Stomach (tissue), 9 donors: ENCODE data around the gene YPEL1. TPM values are rescaled to one million over a fixed set of nuclear protein-coding genes. Genes with fewer than 3 reads are reported as not detected.

Experiments used
- DNase-seq, 2 donors: peaks; one replicate each; pipeline versions ENCODE4 v3.0.0 to v3.0.0-alpha.2; 2013 to 2019
- H3K27ac ChIP-seq, 5 donors: fragments of 200-600 bp in 4 of 5; sonication (generic) in 4 of 5; one replicate each; pipeline ENCODE4 v1.5.1; 2013 to 2019; ENCODE audit warnings: mild to moderate bottlenecking in 1 of 5, moderate library complexity in 1 of 5
- H3K27me3 ChIP-seq, 3 donors: fragments of 200-600 bp; sonication (generic); one replicate each; pipeline ENCODE4 v1.5.1; 2017 to 2019; ENCODE audit warnings: mixed run types in 1 of 3
- H3K36me3 ChIP-seq, 4 donors: fragments of 200-600 bp; sonication (generic); 1 replicate in 3 of 4; 2 replicates in 1 of 4; pipeline ENCODE4 v1.5.1; 2016 to 2019
- H3K4me1 ChIP-seq, 4 donors: fragments of 200-600 bp; sonication (generic); one replicate each; pipeline ENCODE4 v1.5.1; 2016 to 2019
- H3K4me3 ChIP-seq, 4 donors: fragments of 200-600 bp; sonication (generic) in 3 of 4; one replicate each; pipeline ENCODE4 v1.5.1; 2016 to 2019; ENCODE audit warnings: mild to moderate bottlenecking in 1 of 4
- H3K9me3 ChIP-seq, 4 donors: fragments of 200-600 bp; sonication (generic); one replicate each; pipeline ENCODE4 v1.5.1; 2016 to 2019
- EP300 ChIP-seq: sonication (generic); formaldehyde crosslinking; IDR thresholded peaks from one replicate; pipeline ENCODE4 v1.6.1; 2017; ENCODE audit warnings: antibody characterized with exemption
- POLR2A ChIP-seq, 4 donors: fragments of 450-650 bp; IDR thresholded peaks; one replicate each; pipeline ENCODE4 v1.6.1; 2016; ENCODE audit warnings: antibody characterized with exemption in 4 of 4, control low read depth in 2 of 4, mild to moderate bottlenecking in 1 of 4, moderate library complexity in 1 of 4
- POLR2AphosphoS5 ChIP-seq, 3 donors: sonication (generic); formaldehyde crosslinking; IDR thresholded peaks; one replicate each; pipeline ENCODE4 v1.6.1; 2016; ENCODE audit warnings: antibody characterized with exemption in 3 of 3
- WGBS, 5 donors: extraction: QIAGEN DNeasy Blood & Tissue Kit in 3 of 5; methylation state at CpG; one replicate each; pipeline versions ENCODE4 v1.1.5 to v1.1.7; 2013 to 2018; 5-methylcytosine and 5-hydroxymethylcytosine counted together
- intact Hi-C: fragments of 100-400 bp; cut with DNase I; formaldehyde crosslinking; loops from one replicate; pipeline ENCODE4 v1.15.1; 2023; ENCODE audit warnings: low total_unique reads
- polyA plus RNA-seq, 3 donors: library from polyadenylated mRNA; stranded (reverse); fragments of 200-250 nt; gene quantifications; one replicate each; pipeline ENCODE4 v1.2.3, GENCODE V29; 2013
- total RNA-seq, 5 donors: library from RNA; depleted of rRNA; stranded (reverse); fragments of >200 nt; gene quantifications; one replicate each; pipeline versions ENCODE4 v1.1.0 to v1.2.3, GENCODE V29; 2014 to 2016
- TF ChIP-seq, protein P1 (sequence below), 7 experiments: fragments of 450-650 bp in 4 of 7; fragments of 200-600 bp in 3 of 7; sonication (generic) in 3 of 7; IDR thresholded peaks; one replicate each; pipeline ENCODE4 v1.5.1; 2016 to 2019; ENCODE audit warnings: antibody characterized with exemption in 7 of 7, control low read depth in 2 of 7, mild to moderate bottlenecking in 1 of 7
- donor health status: healthy with polysubstance abuse.
- donor health status: Bipolar disorder and iron deficiency.
- donor health status: healthy.

The YPEL1 gene
- total and polyA plus RNA-seq, 8 donors: 0.58 to 22.2 (median 4.4) TPM

DNA sequence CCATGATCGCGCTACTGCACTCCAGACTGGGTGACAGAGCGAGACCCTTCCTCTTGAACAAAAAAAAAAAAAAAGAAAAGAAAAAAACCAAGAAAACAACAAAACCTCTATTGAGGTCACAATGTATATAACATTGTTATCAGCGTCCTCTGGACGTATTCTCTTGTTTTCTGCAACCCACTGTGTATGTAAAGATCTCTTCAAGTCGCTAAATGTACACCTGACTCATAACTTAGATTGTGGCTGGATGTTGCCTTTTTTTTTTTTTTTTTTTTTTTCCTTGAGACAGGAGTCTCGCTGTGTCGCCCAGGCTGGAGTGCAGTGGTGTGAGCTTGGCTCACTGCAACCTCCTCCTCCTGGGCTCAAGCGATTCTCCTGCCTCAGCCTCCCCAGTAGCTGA, 1.4 kb upstream of the YPEL1 start:
- H3K4me1 ChIP-seq: peaks cover 16 to 24% (median 19%) of the 10 kb centered on the region in 4 donors
- WGBS, 5 donors: 72 to 77% (median 74%) methylated on average over 7 to 9 of the region's 9 CpGs

DNA sequence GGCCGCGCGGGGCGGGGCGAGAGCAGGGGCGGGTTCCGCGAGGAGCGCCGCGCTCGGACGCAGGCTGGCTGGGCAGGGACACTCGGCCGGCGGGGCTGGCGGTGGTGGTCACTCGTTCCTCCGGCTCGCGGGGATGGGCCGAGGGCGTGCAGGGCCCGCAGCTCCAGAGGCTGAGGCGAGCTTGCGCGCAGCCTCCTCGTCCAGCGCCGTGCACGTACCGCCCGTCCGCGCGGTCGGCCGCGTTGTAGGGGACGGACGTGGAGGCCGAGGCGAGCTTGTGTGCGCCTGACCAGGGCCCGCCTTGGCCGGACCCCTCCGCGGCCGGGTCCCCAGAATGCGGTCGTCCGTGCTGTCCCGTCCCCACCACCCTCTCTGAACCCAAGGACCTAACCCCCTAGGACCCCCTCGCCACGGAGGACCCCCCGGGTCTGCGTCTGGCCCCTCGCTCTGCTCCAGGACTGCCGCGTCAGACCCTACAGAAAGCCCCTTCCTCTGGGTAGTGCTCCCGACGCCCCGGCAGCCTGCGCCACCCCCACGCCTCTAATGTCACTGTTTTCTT, 569 bp upstream of the YPEL1 start:
- peak overlapping the region; percentile 50 to 87 (median 77) for H3K27ac ChIP-seq
- TF ChIP-seq, protein P1, sequence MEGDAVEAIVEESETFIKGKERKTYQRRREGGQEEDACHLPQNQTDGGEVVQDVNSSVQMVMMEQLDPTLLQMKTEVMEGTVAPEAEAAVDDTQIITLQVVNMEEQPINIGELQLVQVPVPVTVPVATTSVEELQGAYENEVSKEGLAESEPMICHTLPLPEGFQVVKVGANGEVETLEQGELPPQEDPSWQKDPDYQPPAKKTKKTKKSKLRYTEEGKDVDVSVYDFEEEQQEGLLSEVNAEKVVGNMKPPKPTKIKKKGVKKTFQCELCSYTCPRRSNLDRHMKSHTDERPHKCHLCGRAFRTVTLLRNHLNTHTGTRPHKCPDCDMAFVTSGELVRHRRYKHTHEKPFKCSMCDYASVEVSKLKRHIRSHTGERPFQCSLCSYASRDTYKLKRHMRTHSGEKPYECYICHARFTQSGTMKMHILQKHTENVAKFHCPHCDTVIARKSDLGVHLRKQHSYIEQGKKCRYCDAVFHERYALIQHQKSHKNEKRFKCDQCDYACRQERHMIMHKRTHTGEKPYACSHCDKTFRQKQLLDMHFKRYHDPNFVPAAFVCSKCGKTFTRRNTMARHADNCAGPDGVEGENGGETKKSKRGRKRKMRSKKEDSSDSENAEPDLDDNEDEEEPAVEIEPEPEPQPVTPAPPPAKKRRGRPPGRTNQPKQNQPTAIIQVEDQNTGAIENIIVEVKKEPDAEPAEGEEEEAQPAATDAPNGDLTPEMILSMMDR (IDR thresholded peaks at IDR 0.05): no peak
- TF ChIP-seq POLR2AphosphoS5 (IDR thresholded peaks at IDR 0.05): peak in 1 of 3 donors; percentile 51
- H3K36me3 ChIP-seq: no peaks in the 10 kb centered on the region
- H3K4me3 ChIP-seq: peak overlapping the region; percentile 54 to 77 (median 66)
- no peak for DNase-seq
- intact Hi-C loops: no loop called here
- H3K4me1 ChIP-seq: peaks cover 16 to 24% (median 19%) of the 10 kb centered on the region in 4 donors
- no peaks in the 10 kb centered on the region for H3K27me3 ChIP-seq
- no peaks in the 10 kb centered on the region for H3K9me3 ChIP-seq
- WGBS, 5 donors: 7 to 13% (median 9%) methylated on average over 53 to 64 of the region's 65 CpGs

More for the DNA sequence above, 1.4 kb upstream of the YPEL1 start:
- Histone ChIP-seq H3K27me3 (no peaks in the 10 kb centered on the region), H3K9me3 (no peaks in the 10 kb centered on the region), H3K36me3 (no peaks in the 10 kb centered on the region), H3K4me3 (no peak overlapping the region), H3K27ac (no peak overlapping the region)
- TF ChIP-seq POLR2A (IDR thresholded peaks at IDR 0.05): no peak
- no peak for TF ChIP-seq EP300
- TF ChIP-seq, protein P1 (IDR thresholded peaks at IDR 0.05): no peak
- no peak for TF ChIP-seq POLR2AphosphoS5 (IDR thresholded peaks at IDR 0.05)
- no peak for DNase-seq
- intact Hi-C loops: no loop called here

DNA sequence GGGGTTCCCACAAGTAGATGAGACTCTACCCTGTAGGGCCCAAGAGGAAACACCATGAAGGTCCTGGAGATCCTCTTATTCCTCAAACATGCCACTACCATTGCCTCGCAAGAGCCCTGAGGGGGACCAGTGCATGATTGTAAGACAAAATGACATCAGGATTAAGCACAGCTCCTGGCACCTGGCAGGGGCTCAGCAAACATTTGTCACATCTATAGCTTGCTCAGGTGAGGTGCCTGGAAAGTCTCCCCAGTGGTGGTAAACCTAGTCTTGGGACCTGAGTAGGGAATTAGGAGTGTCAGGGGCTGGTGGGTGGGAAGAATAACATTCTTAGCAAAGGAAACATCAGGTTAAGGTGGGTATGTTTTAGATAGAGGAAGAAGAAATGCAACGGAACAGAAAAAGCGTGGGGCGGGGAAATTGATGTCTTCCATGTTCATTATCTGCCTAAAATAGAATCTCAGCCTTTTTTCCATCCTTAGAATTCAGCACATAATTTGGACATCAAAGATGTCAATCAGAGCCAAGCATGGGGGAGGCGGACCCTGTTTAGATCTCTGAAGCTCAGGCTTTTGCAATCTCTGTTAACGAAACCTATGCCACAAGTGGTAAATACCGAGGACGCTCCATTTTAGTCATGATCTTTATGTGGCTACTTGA, 924 bp downstream of the YPEL1 start:
- peak overlapping the region; percentile 54 to 77 (median 66) for H3K4me3 ChIP-seq
- H3K4me1 ChIP-seq: peaks cover 16 to 24% (median 19%) of the 10 kb centered on the region in 4 donors
- H3K36me3 ChIP-seq: no peaks in the 10 kb centered on the region
- no peaks in the 10 kb centered on the region for H3K27me3 ChIP-seq
- intact Hi-C loops: no loop called here
- TF ChIP-seq, protein P1 (IDR thresholded peaks at IDR 0.05): no peak
- TF ChIP-seq POLR2AphosphoS5 (IDR thresholded peaks at IDR 0.05): no peak
- no peak for TF ChIP-seq EP300
- TF ChIP-seq POLR2A (IDR thresholded peaks at IDR 0.05): no peak
- WGBS, 5 donors: 17 to 25% (median 22%) methylated on average over 8 of the region's 8 CpGs
- peak in 1 of 2 donors; percentile 35 for DNase-seq
- H3K27ac ChIP-seq: peak overlapping the region in 4 of 5 donors; percentile 56 to 87 (median 80)
- H3K9me3 ChIP-seq: no peaks in the 10 kb centered on the region

DNA sequence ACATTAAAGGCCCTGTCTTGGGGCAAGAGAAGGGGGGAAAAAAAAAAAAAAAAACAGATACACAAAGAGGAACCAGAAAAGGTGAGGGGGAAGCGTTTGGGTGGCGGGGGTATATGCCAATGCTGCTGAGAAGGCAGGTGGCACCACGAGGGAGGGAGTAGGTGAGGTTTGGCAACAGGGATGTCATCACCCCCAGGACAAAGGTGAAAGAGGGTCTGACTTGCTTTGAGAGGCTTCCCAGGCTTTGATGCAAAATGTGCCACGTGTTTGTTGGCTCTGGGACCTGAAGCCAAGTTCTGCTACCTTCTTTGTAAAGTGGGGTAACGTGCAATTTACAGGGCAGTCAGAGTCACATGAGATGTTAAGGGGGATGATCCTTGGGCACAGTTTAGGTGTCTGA, 4.1 kb downstream of the YPEL1 start:
- H3K36me3 ChIP-seq: peaks cover 0 to 7% (median 3%) of the 10 kb centered on the region in 4 donors
- no peak for DNase-seq
- H3K27me3 ChIP-seq: no peaks in the 10 kb centered on the region
- H3K4me3 ChIP-seq: no peak overlapping the region
- H3K27ac ChIP-seq: no peak overlapping the region
- H3K9me3 ChIP-seq: no peaks in the 10 kb centered on the region
- peaks cover 16 to 23% (median 19%) of the 10 kb centered on the region in 4 donors for H3K4me1 ChIP-seq
- WGBS, 5 donors: 81 to 90% (median 88%) methylated on average over 5 of the region's 5 CpGs
- TF ChIP-seq POLR2AphosphoS5 (IDR thresholded peaks at IDR 0.05) (no peak), POLR2A (IDR thresholded peaks at IDR 0.05) (no peak), EP300 (no peak)
- TF ChIP-seq, protein P1 (IDR thresholded peaks at IDR 0.05): no peak
- intact Hi-C loops: no loop called here
